Colonic mucosa (tissue), 4 donors: Measurements from ENCODE around the gene PPP1R16B. TPM values are rescaled to one million over a fixed set of nuclear protein-coding genes. Genes with fewer than 3 reads are reported as not detected.

Experiments
- DNase-seq: peaks from one replicate; pipeline ENCODE4 v3.0.0-alpha.2; 2020
- H3K27ac ChIP-seq: fragments of 200-600 bp; one replicate; pipeline ENCODE4 v1.8.0; 2021
- H3K27me3 ChIP-seq: fragments of 200-600 bp; one replicate; pipeline ENCODE4 v1.8.0; 2021
- H3K36me3 ChIP-seq: fragments of 200-600 bp; one replicate; pipeline ENCODE4 v1.8.0; 2021
- H3K4me1 ChIP-seq: fragments of 200-600 bp; one replicate; pipeline ENCODE4 v1.8.0; 2021; ENCODE audit warnings: mild to moderate bottlenecking
- H3K4me3 ChIP-seq: fragments of 200-600 bp; one replicate; pipeline ENCODE4 v1.8.0; 2021
- H3K9ac ChIP-seq, 2 donors: one replicate each; pipeline ENCODE4 v1.7.0; 2013; ENCODE audit warnings: control low read depth in 2 of 2, low read depth in 2 of 2, low read length in 2 of 2
- H3K9me3 ChIP-seq: fragments of 200-600 bp; one replicate; pipeline ENCODE4 v1.8.0; 2021
- intact Hi-C: fragments of 100-400 bp; cut with DNase I; formaldehyde crosslinking; loops from one replicate; pipeline ENCODE4 v1.14.1; 2022
- total RNA-seq, 2 donors: library from RNA; stranded (reverse); fragmentation: NEBNext Ultra II Directional in 1 of 2; extraction: Animal tissue kit (Norgen Biotek cat#: 25700) in 1 of 2; gene quantifications; one replicate each; pipeline ENCODE4 v1.2.1, GENCODE V29; 2021
- TF ChIP-seq, protein P1 (sequence below): fragments of 200-600 bp; IDR thresholded peaks from one replicate; pipeline ENCODE4 v1.8.0; 2022; ENCODE audit warnings: antibody characterized with exemption, mild to moderate bottlenecking
- donor health status: healthy.
- donor health status: DM: no; HTN: no; CAD: no.
- donor health status: DM: no; HTN: no; CAD: no.

PPP1R16B gene
- total RNA-seq, 2 donors from 2014 or later, result 2.0 to 2.1 TPM

DNA sequence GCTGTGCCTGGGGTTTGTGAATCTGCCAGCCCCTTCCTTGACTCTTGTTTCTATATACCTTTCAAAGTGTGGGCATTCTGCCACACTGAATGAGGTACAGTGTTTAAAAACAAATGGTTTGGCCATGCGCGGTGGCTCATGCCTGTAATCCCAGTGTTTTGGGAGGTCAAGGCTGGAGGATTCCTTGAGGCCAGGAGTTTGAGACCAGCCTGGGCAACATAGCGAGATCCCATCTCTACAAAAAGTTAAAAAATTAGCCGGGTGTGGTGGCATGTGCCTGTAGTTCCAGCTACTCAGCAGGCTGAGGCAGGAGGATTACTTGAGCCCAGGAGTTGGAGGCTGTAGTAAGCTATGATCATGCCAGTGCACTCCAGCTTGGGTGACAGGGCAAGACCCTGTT lies 126.5 kb downstream of the PPP1R16B start:
- Histone ChIP-seq H3K9ac (no peak overlapping the region), H3K4me1 (no peaks in the 10 kb centered on the region), H3K4me3 (no peak overlapping the region), H3K27ac (no peak overlapping the region), H3K36me3 (no peaks in the 10 kb centered on the region), H3K27me3 (no peaks in the 10 kb centered on the region), H3K9me3 (no peaks in the 10 kb centered on the region)
- DNase-seq, result no peak
- intact Hi-C loops, result no loop called here
- TF ChIP-seq, protein P1, sequence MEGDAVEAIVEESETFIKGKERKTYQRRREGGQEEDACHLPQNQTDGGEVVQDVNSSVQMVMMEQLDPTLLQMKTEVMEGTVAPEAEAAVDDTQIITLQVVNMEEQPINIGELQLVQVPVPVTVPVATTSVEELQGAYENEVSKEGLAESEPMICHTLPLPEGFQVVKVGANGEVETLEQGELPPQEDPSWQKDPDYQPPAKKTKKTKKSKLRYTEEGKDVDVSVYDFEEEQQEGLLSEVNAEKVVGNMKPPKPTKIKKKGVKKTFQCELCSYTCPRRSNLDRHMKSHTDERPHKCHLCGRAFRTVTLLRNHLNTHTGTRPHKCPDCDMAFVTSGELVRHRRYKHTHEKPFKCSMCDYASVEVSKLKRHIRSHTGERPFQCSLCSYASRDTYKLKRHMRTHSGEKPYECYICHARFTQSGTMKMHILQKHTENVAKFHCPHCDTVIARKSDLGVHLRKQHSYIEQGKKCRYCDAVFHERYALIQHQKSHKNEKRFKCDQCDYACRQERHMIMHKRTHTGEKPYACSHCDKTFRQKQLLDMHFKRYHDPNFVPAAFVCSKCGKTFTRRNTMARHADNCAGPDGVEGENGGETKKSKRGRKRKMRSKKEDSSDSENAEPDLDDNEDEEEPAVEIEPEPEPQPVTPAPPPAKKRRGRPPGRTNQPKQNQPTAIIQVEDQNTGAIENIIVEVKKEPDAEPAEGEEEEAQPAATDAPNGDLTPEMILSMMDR, result no peak

DNA sequence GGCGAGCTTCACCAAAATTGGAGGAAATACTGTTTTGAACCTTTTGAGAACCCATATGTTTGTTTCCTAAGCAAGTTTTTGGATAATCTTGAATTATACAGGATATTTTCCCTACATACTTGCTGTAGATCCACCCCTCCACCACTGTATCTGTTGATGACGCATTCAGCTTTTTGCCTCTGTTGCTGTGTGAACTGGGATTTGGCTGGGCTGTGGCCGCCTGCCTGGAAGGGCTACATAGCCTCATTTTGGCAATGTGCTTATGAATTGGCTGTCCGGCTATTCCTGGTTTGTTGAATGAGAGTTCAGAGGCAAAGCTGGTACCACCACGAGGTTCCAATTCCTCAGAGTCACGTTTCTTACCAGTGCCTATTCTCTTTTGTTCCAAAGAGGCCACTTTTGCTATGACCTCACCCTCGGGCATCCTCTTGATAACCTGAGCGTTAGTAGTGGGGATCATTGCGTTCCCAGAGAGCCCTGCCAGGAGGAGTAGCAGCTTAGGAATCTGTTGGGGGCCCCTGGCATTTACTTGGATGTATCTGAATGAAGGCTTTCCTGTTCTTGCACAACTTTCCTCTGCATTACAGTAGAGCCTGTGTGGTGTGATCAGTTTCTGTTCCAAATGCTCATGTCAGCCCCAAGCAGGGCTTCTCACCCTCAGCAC lies 127.1 kb downstream of the PPP1R16B start:
- Histone ChIP-seq H3K27me3 (no peaks in the 10 kb centered on the region), H3K36me3 (no peaks in the 10 kb centered on the region), H3K27ac (no peak overlapping the region), H3K9ac (no peak overlapping the region), H3K4me1 (no peaks in the 10 kb centered on the region), H3K9me3 (no peaks in the 10 kb centered on the region), H3K4me3 (no peak overlapping the region)
- intact Hi-C loops, result no loop called here
- DNase-seq, result no peak
- TF ChIP-seq, protein P1, result no peak

DNA sequence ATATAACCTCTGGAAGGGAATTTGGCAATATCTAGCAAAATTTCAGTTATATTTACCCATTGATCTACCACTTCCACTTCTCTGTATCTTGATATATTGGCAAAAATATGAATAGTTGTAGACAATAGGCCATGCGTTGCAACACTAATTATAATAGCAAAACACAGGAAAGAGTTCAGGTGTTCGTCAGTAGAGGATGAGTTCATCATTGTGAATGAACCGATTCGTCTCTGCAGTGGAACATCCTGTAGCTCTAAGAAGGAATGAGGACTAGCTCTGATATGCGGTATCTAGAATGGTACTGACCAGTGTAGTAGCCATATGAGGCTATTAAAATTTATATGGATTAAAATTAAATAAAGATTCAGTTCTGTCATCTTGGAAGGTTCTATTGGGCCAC lies 129.0 kb downstream of the PPP1R16B start:
- DNase-seq, result no peak
- Histone ChIP-seq H3K9ac (no peak overlapping the region), H3K4me3 (no peak overlapping the region), H3K36me3 (no peaks in the 10 kb centered on the region), H3K4me1 (no peaks in the 10 kb centered on the region), H3K27ac (no peak overlapping the region), H3K9me3 (no peaks in the 10 kb centered on the region), H3K27me3 (no peaks in the 10 kb centered on the region)
- TF ChIP-seq, protein P1, result no peak
- intact Hi-C loops, result no loop called here

DNA sequence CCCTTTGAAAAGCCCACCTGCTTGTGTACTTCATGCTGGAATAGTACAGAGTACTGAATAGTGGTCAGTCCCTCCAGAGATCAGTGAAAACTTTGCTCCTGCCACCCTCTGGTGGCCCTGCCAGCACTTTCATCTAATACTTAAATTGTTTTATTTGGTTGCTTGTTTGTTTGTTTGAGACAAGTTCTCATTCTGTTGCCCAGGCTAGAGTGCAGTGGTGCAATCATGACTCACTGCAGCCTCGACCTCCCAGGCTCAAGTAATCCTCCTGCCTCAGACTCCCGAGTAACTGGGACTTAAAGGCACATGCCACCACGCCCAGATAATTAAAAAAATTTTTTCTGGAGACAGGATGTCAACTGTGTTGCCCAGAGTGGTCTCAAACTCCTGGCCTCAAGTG lies 129.8 kb downstream of the PPP1R16B start:
- Histone ChIP-seq H3K4me1 (no peaks in the 10 kb centered on the region), H3K27ac (no peak overlapping the region)

DNA sequence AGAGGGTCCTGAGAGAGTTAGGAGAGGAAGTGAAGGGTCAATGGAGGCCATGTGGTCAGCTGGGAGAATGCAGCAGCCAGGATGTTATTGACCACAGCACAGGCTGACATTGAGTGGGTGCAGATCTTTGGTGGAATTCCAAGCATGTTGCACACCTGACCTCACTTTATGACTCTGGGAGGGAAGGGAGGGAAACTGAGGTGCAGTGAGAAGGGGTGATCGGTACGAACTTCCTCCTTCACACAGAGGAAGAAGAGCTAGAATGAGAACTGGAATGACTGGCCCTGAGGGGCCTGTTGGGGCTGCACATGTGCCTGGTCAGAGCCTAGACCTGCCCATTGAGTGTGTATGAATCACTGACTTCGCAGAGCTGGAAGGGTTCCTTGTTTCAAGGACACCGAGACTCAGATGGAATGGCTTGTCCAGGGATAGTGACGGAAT lies 130.5 kb downstream of the PPP1R16B start:
- H3K4me1 ChIP-seq, result no peaks in the 10 kb centered on the region
- no peak overlapping the region for H3K9ac ChIP-seq
- TF ChIP-seq, protein P1, result no peak
- no peaks in the 10 kb centered on the region for H3K27me3 ChIP-seq
- intact Hi-C loops, result no loop called here
- no peak overlapping the region for H3K27ac ChIP-seq
- H3K36me3 ChIP-seq, result no peaks in the 10 kb centered on the region
- no peak overlapping the region for H3K4me3 ChIP-seq
- DNase-seq, result no peak
- no peaks in the 10 kb centered on the region for H3K9me3 ChIP-seq

More for the DNA sequence above, 129.8 kb downstream of the PPP1R16B start:
- TF ChIP-seq, protein P1, result no peak
- Histone ChIP-seq H3K27me3 (no peaks in the 10 kb centered on the region), H3K9me3 (no peaks in the 10 kb centered on the region), H3K36me3 (no peaks in the 10 kb centered on the region), H3K4me3 (no peak overlapping the region), H3K9ac (no peak overlapping the region)
- DNase-seq, result no peak
- intact Hi-C loops, result no loop called here
